HepG2 (cell line): ENCODE measurements around the gene LTK. TPM values are rescaled to one million over a fixed set of nuclear protein-coding genes. Genes with fewer than 3 reads are reported as not detected.

Experiments
- CTCF ChIP-seq: sonication (generic); formaldehyde crosslinking; IDR thresholded peaks from 2 replicates; pipeline ENCODE4 v1.5.0; 2020; ENCODE audit warnings: mild to moderate bottlenecking, missing genetic modification reagents, moderate library complexity
- E2F2 ChIP-seq: sonication (generic); formaldehyde crosslinking; IDR thresholded peaks from 2 replicates; pipeline ENCODE4 v1.4.0; 2020; ENCODE audit warnings: missing genetic modification reagents, borderline replicate concordance
- HDAC2 ChIP-seq: sonication (generic); formaldehyde crosslinking; IDR thresholded peaks from 2 replicates; pipeline ENCODE4 v1.4.0; 2020; ENCODE audit warnings: missing genetic modification reagents
- MED1 ChIP-seq: sonication (generic); formaldehyde crosslinking; IDR thresholded peaks from 2 replicates; pipeline ENCODE4 v1.4.0; 2020; ENCODE audit warnings: missing genetic modification reagents
- MLLT10 ChIP-seq: sonication (generic); formaldehyde crosslinking; IDR thresholded peaks from 2 replicates; pipeline ENCODE4 v1.4.0; 2020; ENCODE audit warnings: missing genetic modification reagents
- RARG ChIP-seq: sonication (generic); formaldehyde crosslinking; IDR thresholded peaks from 2 replicates; pipeline ENCODE4 v1.4.0; 2020; ENCODE audit warnings: low read depth, mild to moderate bottlenecking, missing genetic modification reagents
- ZBTB40 ChIP-seq, 2 experiments: fragments of 450-650 bp in 1 of 2; sonication (generic) in 1 of 2; formaldehyde crosslinking in 1 of 2; IDR thresholded peaks; 2 replicates each; pipeline versions ENCODE4 v1.6.1 to v1.8.0; 2016 to 2022; ENCODE audit warnings: antibody characterized with exemption in 1 of 2, mild to moderate bottlenecking in 1 of 2, missing genetic modification reagents in 1 of 2
- ZBTB7B ChIP-seq: sonication (generic); formaldehyde crosslinking; IDR thresholded peaks from 2 replicates; pipeline ENCODE4 v1.4.0; 2020; ENCODE audit warnings: missing genetic modification reagents
- ZNF362 ChIP-seq: sonication (generic); formaldehyde crosslinking; IDR thresholded peaks from 2 replicates; pipeline ENCODE4 v1.4.0; 2020; ENCODE audit warnings: missing genetic modification reagents, mild to moderate bottlenecking, borderline replicate concordance
- ZNF44 ChIP-seq: sonication (generic); formaldehyde crosslinking; IDR thresholded peaks from 2 replicates; pipeline ENCODE4 v1.5.1; 2020; ENCODE audit warnings: mild to moderate bottlenecking, missing genetic modification reagents
- ZNF589 ChIP-seq: sonication (generic); formaldehyde crosslinking; conservative IDR thresholded peaks from 2 replicates; pipeline ENCODE4 v1.8.0; 2022; ENCODE audit warnings: mild to moderate bottlenecking, moderate library complexity, missing genetic modification reagents
- ZNF800 ChIP-seq: sonication (generic); formaldehyde crosslinking; IDR thresholded peaks from 2 replicates; pipeline ENCODE4 v1.4.0; 2020; ENCODE audit warnings: missing genetic modification reagents
- ZNF841 ChIP-seq: sonication (generic); formaldehyde crosslinking; IDR thresholded peaks from 2 replicates; pipeline ENCODE4 v1.8.1; 2023; ENCODE audit warnings: missing genetic modification reagents, borderline replicate concordance
- polyA plus RNA-seq, 8 experiments: library from polyadenylated mRNA; depleted of rRNA in 3 of 8; stranded (reverse) in 7 of 8; unstranded in 1 of 8; fragments of >200 nt; fragmentation: Illumina TruSeq in 4 of 8; extraction: Trizol in 4 of 8; gene quantifications; 2 replicates each; pipeline versions ENCODE4 v1.2.1 to v1.2.3, GENCODE V29; 2011 to 2016; ENCODE audit warnings: low read depth in 4 of 8, missing spikeins in 1 of 8, mixed read lengths in 1 of 8; ENCODE audit not compliant: insufficient read depth in 1 of 8
- total RNA-seq, 5 experiments: library from RNA; depleted of rRNA; stranded (reverse); fragments of >200 nt; fragmentation: Illumina TruSeq; extraction: Trizol; gene quantifications; 2 replicates each; pipeline ENCODE4 v1.2.3, GENCODE V29; 2016; ENCODE audit warnings: low read depth in 1 of 5

Gene LTK
- total and polyA plus RNA-seq, 2 of the 13 experiments (the other 11 are each of a cell fraction or from before 2014, with no cell fraction given) = 0.01 TPM; not detected in 1

GRCh38 chr15:41494190-41494921 lies 19.3 kb downstream of the LTK start (continued):
- TF ChIP-seq ZNF800 (CRISPR knock-in tag) (no peak), MED1 (CRISPR knock-in tag) (peak; percentile 63), CTCF (CRISPR knock-in tag) (peak; percentile 47), ZNF841 (no peak), RARG (CRISPR knock-in tag) (no peak), ZBTB40 (IDR thresholded peaks at IDR 0.05) (no peak), ZBTB40 (CRISPR knock-in tag; IDR thresholded peaks at IDR 0.05) (no peak), ZNF362 (CRISPR knock-in tag) (no peak), E2F2 (CRISPR knock-in tag) (peak; percentile 17; the same call in 1 of the 2 replicates), ZNF44 (no peak), HDAC2 (CRISPR knock-in tag) (peak; percentile 21; the same call in 1 of the 2 replicates), ZNF589 (CRISPR knock-in tag) (no peak), MLLT10 (no peak), ZBTB7B (CRISPR knock-in tag) (peak; percentile 52; the same call in 1 of the 2 replicates)
